ENCODE measurements around the gene SCLY.

DNA sequence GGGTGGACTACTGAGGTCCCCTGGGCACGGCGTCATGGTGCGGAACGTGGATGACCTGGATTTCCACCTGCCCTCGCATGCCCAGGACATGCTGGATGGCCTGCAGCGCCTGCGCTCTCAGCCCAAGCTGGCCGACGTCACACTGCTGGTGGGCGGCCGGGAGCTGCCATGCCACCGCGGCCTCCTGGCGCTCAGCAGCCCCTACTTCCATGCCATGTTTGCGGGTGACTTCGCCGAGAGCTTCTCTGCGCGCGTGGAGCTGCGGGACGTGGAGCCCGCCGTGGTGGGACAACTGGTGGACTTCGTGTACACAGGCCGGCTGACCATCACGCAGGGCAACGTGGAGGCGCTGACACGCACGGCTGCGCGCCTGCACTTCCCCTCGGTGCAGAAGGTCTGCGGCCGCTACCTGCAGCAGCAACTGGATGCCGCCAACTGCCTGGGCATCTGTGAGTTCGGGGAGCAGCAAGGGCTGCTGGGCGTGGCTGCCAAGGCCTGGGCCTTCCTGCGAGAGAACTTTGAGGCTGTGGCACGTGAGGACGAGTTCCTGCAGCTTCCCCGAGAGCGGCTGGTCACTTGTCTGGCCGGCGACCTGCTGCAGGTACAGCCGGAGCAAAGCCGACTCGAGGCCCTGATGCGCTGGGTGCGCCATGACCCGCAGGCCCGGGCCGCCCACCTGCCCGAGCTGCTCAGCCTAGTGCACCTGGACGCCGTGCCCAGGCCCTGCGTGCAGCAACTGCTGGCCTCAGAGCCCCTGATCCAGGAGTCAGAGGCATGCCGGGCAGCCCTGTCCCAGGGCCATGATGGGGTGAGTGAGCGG is 80.1 kb downstream of the SCLY start:
- TF ChIP-seq, protein P1, sequence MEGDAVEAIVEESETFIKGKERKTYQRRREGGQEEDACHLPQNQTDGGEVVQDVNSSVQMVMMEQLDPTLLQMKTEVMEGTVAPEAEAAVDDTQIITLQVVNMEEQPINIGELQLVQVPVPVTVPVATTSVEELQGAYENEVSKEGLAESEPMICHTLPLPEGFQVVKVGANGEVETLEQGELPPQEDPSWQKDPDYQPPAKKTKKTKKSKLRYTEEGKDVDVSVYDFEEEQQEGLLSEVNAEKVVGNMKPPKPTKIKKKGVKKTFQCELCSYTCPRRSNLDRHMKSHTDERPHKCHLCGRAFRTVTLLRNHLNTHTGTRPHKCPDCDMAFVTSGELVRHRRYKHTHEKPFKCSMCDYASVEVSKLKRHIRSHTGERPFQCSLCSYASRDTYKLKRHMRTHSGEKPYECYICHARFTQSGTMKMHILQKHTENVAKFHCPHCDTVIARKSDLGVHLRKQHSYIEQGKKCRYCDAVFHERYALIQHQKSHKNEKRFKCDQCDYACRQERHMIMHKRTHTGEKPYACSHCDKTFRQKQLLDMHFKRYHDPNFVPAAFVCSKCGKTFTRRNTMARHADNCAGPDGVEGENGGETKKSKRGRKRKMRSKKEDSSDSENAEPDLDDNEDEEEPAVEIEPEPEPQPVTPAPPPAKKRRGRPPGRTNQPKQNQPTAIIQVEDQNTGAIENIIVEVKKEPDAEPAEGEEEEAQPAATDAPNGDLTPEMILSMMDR (IDR thresholded peaks at IDR 0.05; ENCODE audit: poor library complexity) = no peak
- no peak for TF ChIP-seq EZH2phosphoT487 (IDR thresholded peaks at IDR 0.05; ENCODE audit: low read depth, severe bottlenecking, unreplicated experiment)
- TF ChIP-seq EZH2 (IDR thresholded peaks at IDR 0.05; ENCODE audit: borderline replicate concordance) = no peak

Measured in hepatocyte (in vitro differentiated cells).